Endothelial cell of umbilical vein (primary cell): ENCODE results near the gene TFF1. TPM values are rescaled to one million over a fixed set of nuclear protein-coding genes. Genes with fewer than 3 reads are reported as not detected.

ENCODE experiments used
- BruUV-seq: library from RNA; stranded (reverse); fragments of 400-500 nt; replicated peaks from 2 replicates; lab custom pipeline; 2021; lab: Mats Ljungman, UMichigan
- CTCF ChIA-PET: fragments of 300-600, 350-600 bp; sonication (Branson Sonifier 250); formaldehyde crosslinking; loops from one replicate; lab custom pipeline; 2021; ENCODE audit warnings: antibody characterized with exemption, inconsistent platforms; lab: Charles Lee
- POLR2A ChIA-PET: fragments of 300-600, 350-600 bp; sonication (Branson Sonifier 250); formaldehyde crosslinking; loops from one replicate; lab custom pipeline; 2021; ENCODE audit warnings: antibody characterized with exemption, inconsistent platforms; lab: Charles Lee
- DNase-seq: peaks from one replicate; pipeline ENCODE4 v3.0.0-alpha.2; 2011; ENCODE audit warnings: low read depth, low spot score
- FAIRE-seq: peaks from 2 replicates; lab custom pipeline; 2011; peaks lifted over from hg19 to GRCh38; lab: Jason Lieb, UNC
- H2AFZ ChIP-seq: 2 replicates; pipeline ENCODE4 v1.6.0; 2012; ENCODE audit warnings: low read depth, low read length, control low read depth, inconsistent platforms
- H3K27ac ChIP-seq: 2 replicates; pipeline ENCODE4 v1.5.1; 2011; ENCODE audit warnings: low read depth, mild to moderate bottlenecking, control low read depth, low read length, moderate library complexity; ENCODE audit not compliant: insufficient read depth
- H3K27me3 ChIP-seq, 2 experiments: 2 replicates each; pipeline versions ENCODE4 v1.6.0 to v1.6.1; 2011; ENCODE audit warnings: low read length in 2 of 2, mixed read lengths in 1 of 2; ENCODE audit not compliant: control insufficient read depth in 2 of 2, insufficient read depth in 2 of 2
- H3K36me3 ChIP-seq, 2 experiments: 2 replicates in 1 of 2; 3 replicates in 1 of 2; pipeline ENCODE4 v1.5.1; 2011; ENCODE audit warnings: low read length in 2 of 2, mild to moderate bottlenecking in 1 of 2, moderate library complexity in 1 of 2; ENCODE audit not compliant: control insufficient read depth in 2 of 2, insufficient read depth in 2 of 2; ENCODE audit errors: extremely low read depth in 1 of 2
- H3K4me1 ChIP-seq: 3 replicates; pipeline ENCODE4 v1.5.1; 2011; ENCODE audit warnings: mild to moderate bottlenecking, low read length; ENCODE audit not compliant: control insufficient read depth, insufficient read depth; ENCODE audit errors: extremely low read depth
- H3K4me2 ChIP-seq: 2 replicates; pipeline ENCODE4 v1.6.1; 2011; ENCODE audit warnings: low read length, control low read depth, mixed read lengths; ENCODE audit not compliant: insufficient read depth
- H3K4me3 ChIP-seq, 3 experiments: fragments of 200-600 bp in 1 of 3; sonication (generic), shearing (Covaris generic) in 1 of 3; replicated peaks in 1 of 3; 2 replicates each; pipeline ENCODE4 v1.5.1; 2011 to 2016; ENCODE audit warnings: control low read depth in 3 of 3, low read length in 3 of 3, mild to moderate bottlenecking in 2 of 3, inconsistent platforms in 1 of 3, low read depth in 1 of 3, moderate library complexity in 1 of 3; ENCODE audit not compliant: insufficient read depth in 1 of 3
- H3K79me2 ChIP-seq: 2 replicates; pipeline ENCODE4 v1.6.0; 2012; ENCODE audit warnings: low read length, inconsistent platforms; ENCODE audit not compliant: control insufficient read depth, insufficient read depth
- H3K9ac ChIP-seq: replicated peaks from 2 replicates; pipeline ENCODE3; 2011; ENCODE audit warnings: low read length, control low read depth; ENCODE audit not compliant: insufficient read depth; ENCODE audit errors: extremely low read depth
- H3K9me1 ChIP-seq: replicated peaks from 3 replicates; pipeline ENCODE4 v1.6.0; 2011; ENCODE audit warnings: mild to moderate bottlenecking, low read length; ENCODE audit not compliant: control insufficient read depth, insufficient read depth; ENCODE audit errors: extremely low read depth
- H3K9me3 ChIP-seq: replicated peaks from 2 replicates; pipeline ENCODE4 v1.5.1; 2012; ENCODE audit warnings: low read length, inconsistent platforms; ENCODE audit not compliant: control insufficient read depth, insufficient read depth
- H4K20me1 ChIP-seq: replicated peaks from 2 replicates; pipeline ENCODE3; 2011; ENCODE audit warnings: mild to moderate bottlenecking, low read length; ENCODE audit not compliant: control insufficient read depth, insufficient read depth; ENCODE audit errors: extremely low read depth
- CTCF ChIP-seq, 2 donors: IDR thresholded peaks; 1 replicate in 1 of 2; 2 replicates in 1 of 2; pipeline ENCODE4 v1.5.1; 2011; ENCODE audit warnings: low read length in 2 of 2, mild to moderate bottlenecking in 2 of 2, moderate library complexity in 2 of 2, control low read depth in 1 of 2, inconsistent platforms in 1 of 2, low read depth in 1 of 2; ENCODE audit not compliant: insufficient read depth in 1 of 2; ENCODE audit errors: extremely low read depth in 1 of 2
- EZH2 ChIP-seq: IDR thresholded peaks from 2 replicates; pipeline ENCODE4 v1.6.1; 2012; ENCODE audit warnings: borderline replicate concordance, low read depth, mild to moderate bottlenecking, moderate library complexity, low read length, inconsistent platforms; ENCODE audit not compliant: severe bottlenecking
- FOS ChIP-seq: IDR thresholded peaks from 2 replicates; pipeline ENCODE4 v1.6.1; 2011; ENCODE audit warnings: mild to moderate bottlenecking, low read length, moderate library complexity, borderline replicate concordance; ENCODE audit not compliant: insufficient read depth
- GATA2 ChIP-seq: IDR thresholded peaks from 2 replicates; pipeline ENCODE4 v1.7.0; 2011; ENCODE audit warnings: low read depth, mild to moderate bottlenecking, moderate library complexity, mixed read lengths, low read length; ENCODE audit not compliant: insufficient read length, insufficient read depth
- JUN ChIP-seq: IDR thresholded peaks from 2 replicates; pipeline ENCODE4 v1.6.1; 2011; ENCODE audit warnings: borderline replicate concordance, low read depth; ENCODE audit not compliant: insufficient read length, insufficient read depth
- MAX ChIP-seq: IDR thresholded peaks from 2 replicates; pipeline ENCODE4 v1.6.1; 2011; ENCODE audit not compliant: insufficient read depth, insufficient read length
- MYC ChIP-seq: IDR thresholded peaks from one replicate; pipeline ENCODE4 v1.6.1; 2011; ENCODE audit warnings: mild to moderate bottlenecking, low read depth, low read length
- POLR2A ChIP-seq: IDR thresholded peaks from 2 replicates; pipeline ENCODE4 v1.6.1; 2012; ENCODE audit warnings: low read depth, mild to moderate bottlenecking, control low read depth, low read length
- POLR2AphosphoS5 ChIP-seq: IDR thresholded peaks from 2 replicates; pipeline ENCODE4 v1.6.1; 2012; ENCODE audit warnings: low read depth, mild to moderate bottlenecking, control low read depth, low read length, moderate library complexity; ENCODE audit not compliant: insufficient read depth
- dilution Hi-C: fragments of 300-500 bp; cut with MboI; formaldehyde crosslinking; loops from one replicate; pipeline ENCODE4 v1.15.0; 2019; ENCODE audit warnings: low sequenced_read_pairs; ENCODE audit not compliant: extremely low pct_ligation_motif_present
- intact Hi-C: fragments of 100-400 bp; cut with micrococcal nuclease; formaldehyde crosslinking; loops from one replicate; pipeline ENCODE4 v1.10.0; 2022
- polyA plus RNA-seq, 4 experiments: library from polyadenylated mRNA; depleted of rRNA in 3 of 4; stranded (reverse) in 3 of 4; unstranded in 1 of 4; fragments of >200 nt; gene quantifications; 2 replicates each; pipeline versions ENCODE4 v1.2.1 to v1.2.3, GENCODE V29; 2011 to 2012; ENCODE audit warnings: missing spikeins in 1 of 4
- total RNA-seq: library from RNA; stranded (reverse); gene quantifications from 2 replicates; pipeline ENCODE4 v1.2.3, GENCODE V29; 2021

The TFF1 gene
- total and polyA plus RNA-seq, 2 donors (not counting 3 experiments of a cell fraction or from before 2014, with no cell fraction given): not detected

- DNase-seq: no peak
- TF ChIP-seq GATA2 (no peak), POLR2AphosphoS5 (no peak), POLR2A (no peak), MAX (no peak)
- H4K20me1 ChIP-seq: no peaks in the 10 kb centered on the region
- BruUV-seq: no TSS peak
- CTCF ChIA-PET: no interaction called here
- H3K4me2 ChIP-seq: no peak overlapping the region
- H3K4me1 ChIP-seq: no peaks in the 10 kb centered on the region
- H3K9me3 ChIP-seq: no peaks in the 10 kb centered on the region
- H2AFZ ChIP-seq: no peak overlapping the region
- H3K4me3 ChIP-seq: no peak overlapping the region
- POLR2A ChIA-PET: no interaction called here
- no peak for FAIRE-seq
- H3K27ac ChIP-seq: no peak overlapping the region
- dilution Hi-C loops (no loop called here), intact Hi-C loops (no loop called here)
- H3K79me2 ChIP-seq: no peaks in the 10 kb centered on the region
- H3K27me3 ChIP-seq: peaks cover 2 to 6% of the 10 kb centered on the region in 2 experiments
- no peaks in the 10 kb centered on the region for H3K36me3 ChIP-seq
- no peak overlapping the region for H3K9ac ChIP-seq
- H3K9me1 ChIP-seq: no peaks in the 10 kb centered on the region
Observed at GRCh38 chr21:42384989-42385388, 18.7 kb upstream of the TFF1 start.

- H3K4me1 ChIP-seq: no peaks in the 10 kb centered on the region
- no peaks in the 10 kb centered on the region for H3K36me3 ChIP-seq
- no peak overlapping the region for H3K4me2 ChIP-seq
- H3K79me2 ChIP-seq: no peaks in the 10 kb centered on the region
- intact Hi-C loops: no loop called here
- CTCF ChIA-PET: no interaction called here
- dilution Hi-C loops: no loop called here
- BruUV-seq: no TSS peak
- TF ChIP-seq FOS (no peak), POLR2A (no peak), MYC (no peak), MAX (no peak), POLR2AphosphoS5 (no peak), JUN (no peak), EZH2 (no peak), GATA2 (no peak), CTCF (IDR thresholded peaks at IDR 0.05; ENCODE audit: extremely low read depth in 1 of 2, insufficient read depth in 1 of 2, low read depth in 1 of 2, low read length in 2 of 2) (no peak)
- DNase-seq: no peak
- no peaks in the 10 kb centered on the region for H4K20me1 ChIP-seq
- H3K27me3 ChIP-seq: peaks cover 2% of the 10 kb centered on the region in 2 experiments
- H3K9me3 ChIP-seq: no peaks in the 10 kb centered on the region
- no peak overlapping the region for H2AFZ ChIP-seq
- FAIRE-seq: no peak
- H3K27ac ChIP-seq: no peak overlapping the region
- no peak overlapping the region for H3K4me3 ChIP-seq
- POLR2A ChIA-PET: no interaction called here
- no peak overlapping the region for H3K9ac ChIP-seq
- no peaks in the 10 kb centered on the region for H3K9me1 ChIP-seq
Observed at GRCh38 chr21:42384156-42384945, 18.0 kb upstream of the TFF1 start.
